ENCODE measurements around the gene SPG21.

The SPG21 gene

DNA sequence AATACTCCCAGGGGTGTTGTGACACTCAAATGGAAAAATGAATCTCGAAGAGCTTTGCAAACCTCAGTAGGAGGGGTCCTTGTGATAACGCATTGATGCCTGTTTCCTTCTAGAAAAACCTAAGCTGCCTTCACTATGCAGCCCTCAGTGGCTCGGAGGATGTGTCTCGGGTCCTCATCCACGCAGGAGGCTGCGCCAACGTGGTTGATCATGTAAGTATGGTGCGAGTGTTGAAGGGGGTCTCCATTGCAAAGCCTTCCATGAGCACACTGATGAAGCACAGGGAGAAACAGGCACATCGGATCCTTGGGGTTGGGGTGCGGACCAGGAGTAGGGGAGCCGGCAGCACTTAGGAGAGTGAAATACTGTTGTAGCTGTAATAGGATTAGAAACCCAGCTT lies 55.7 kb downstream of the SPG21 start:
- no peak for DNase-seq

DNA sequence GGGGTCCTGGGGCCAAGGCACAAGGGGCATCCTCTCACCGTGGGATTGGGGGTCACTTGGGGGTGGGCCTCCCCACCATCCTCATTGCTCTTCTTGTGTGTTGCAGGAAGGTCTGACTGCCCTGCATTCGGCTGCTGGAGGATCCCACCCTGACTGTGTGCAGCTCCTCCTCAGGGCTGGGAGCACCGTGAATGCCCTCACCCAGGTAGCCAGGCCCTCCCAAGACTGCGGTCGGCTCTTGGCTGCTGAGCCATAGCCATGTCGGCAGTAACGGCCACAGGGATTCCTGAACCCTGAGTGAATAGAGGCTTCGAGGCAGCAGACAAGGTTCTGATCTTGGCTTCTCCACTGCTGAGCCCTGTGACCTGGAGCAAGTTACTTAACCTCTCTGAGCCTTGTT lies 58.3 kb downstream of the SPG21 start:
- no peak for DNase-seq

DNA sequence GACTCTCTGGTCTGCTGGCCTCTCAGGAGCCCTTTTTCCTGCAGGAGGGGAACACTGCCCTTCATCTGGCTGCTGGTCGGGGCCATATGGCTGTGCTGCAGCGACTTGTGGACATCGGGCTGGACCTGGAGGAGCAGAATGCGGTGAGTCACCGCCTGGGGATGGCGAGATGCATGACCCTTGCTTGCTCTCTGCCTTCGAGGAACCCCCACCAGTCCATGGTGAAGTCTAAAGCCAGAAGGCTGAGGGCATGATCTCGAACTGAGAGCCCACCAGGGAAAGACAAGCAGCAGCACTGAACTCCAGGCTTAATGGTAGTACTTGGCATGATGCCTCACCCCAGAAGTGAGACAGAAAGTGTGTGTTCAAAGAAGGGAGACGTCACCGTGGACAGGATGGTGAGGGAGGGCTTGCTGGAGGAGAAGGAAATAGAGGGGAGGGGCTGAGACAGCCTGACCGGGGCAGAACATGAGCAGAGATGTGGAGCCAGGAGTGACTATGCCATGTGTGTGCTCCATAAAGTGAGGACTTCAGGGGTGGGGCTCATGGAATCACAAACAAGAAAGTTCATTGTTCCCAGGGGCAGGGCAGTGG lies 58.8 kb downstream of the SPG21 start:
- DNase-seq: no peak

DNA sequence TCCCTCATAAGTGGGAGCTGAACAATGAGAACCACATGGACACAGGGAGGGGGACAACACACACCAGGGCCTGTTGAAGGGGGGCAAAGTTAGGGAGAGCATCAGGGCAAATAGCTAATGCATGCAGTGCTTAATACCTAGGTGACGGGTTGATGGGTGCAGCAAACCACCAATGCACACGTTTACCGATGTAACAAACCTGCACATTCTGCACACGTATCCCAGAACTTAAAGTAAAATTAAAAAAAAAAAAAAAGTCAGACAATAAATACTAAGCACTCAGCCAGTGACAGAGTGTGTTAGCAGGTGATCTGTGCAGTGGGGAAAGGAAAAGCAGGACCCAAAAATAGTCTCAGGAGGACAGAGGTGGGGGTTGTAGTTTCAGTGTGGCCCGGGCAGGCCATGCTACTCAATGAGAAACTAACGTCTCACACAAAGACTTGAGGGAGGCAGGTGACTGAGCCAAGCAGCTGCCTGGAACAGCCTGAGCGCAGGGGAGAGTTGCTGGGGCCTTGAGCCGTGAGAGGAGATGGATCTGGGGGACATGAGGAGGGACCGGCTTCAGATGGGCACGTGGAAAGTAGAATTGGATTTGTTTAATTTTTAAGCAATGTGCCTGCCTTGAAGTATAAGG lies 59.6 kb downstream of the SPG21 start:
- DNase-seq: no peak

DNA sequence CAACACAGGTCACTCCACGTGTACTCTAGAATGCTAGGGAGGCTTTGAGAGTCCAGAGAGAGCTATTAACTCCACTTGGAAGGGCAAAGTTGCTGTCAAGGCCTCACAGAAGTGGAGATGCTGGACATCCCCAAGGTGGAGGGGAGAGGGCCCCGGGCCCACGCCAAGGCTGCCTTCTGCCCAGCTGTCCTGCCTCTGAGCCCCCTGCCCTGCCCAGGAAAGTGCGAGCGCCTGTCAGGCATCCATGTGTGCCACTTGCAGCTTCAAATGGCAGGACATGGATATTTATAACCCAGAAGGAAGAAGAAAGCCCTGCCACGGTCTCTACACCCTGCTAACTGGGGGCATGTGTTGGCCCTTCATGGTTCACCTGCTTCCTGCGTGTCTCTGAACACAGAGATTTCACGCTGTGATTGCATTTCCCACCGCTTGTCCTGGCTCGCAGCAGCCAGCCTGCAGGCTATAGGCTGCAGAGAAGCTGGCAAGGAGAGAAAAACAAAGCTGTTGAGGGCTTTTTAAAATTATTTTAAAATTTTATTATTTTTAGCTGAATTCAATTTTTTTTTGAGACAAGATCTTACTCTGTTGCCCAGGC lies 61.0 kb downstream of the SPG21 start:
- peak; percentile 29 for DNase-seq

DNA sequence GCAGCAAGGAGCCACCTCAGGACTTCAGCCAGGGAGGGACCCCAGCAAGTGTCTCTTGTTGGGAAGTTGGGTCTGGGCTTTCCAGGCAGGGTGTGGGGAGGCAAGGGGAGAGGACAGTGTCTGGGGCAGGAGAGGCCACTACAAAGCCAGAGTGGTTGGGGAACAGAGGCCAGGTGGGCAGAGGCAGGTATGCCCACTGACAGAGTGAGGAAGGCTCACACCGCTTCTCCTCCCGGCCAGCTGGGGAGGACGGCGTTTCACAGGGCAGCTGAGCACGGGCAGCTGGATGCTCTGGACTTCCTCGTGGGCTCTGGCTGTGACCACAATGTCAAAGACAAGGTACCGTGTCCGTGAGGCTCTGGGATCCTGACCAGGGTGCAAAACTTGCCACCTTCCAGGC lies 63.1 kb downstream of the SPG21 start:
- no peak for DNase-seq

DNA sequence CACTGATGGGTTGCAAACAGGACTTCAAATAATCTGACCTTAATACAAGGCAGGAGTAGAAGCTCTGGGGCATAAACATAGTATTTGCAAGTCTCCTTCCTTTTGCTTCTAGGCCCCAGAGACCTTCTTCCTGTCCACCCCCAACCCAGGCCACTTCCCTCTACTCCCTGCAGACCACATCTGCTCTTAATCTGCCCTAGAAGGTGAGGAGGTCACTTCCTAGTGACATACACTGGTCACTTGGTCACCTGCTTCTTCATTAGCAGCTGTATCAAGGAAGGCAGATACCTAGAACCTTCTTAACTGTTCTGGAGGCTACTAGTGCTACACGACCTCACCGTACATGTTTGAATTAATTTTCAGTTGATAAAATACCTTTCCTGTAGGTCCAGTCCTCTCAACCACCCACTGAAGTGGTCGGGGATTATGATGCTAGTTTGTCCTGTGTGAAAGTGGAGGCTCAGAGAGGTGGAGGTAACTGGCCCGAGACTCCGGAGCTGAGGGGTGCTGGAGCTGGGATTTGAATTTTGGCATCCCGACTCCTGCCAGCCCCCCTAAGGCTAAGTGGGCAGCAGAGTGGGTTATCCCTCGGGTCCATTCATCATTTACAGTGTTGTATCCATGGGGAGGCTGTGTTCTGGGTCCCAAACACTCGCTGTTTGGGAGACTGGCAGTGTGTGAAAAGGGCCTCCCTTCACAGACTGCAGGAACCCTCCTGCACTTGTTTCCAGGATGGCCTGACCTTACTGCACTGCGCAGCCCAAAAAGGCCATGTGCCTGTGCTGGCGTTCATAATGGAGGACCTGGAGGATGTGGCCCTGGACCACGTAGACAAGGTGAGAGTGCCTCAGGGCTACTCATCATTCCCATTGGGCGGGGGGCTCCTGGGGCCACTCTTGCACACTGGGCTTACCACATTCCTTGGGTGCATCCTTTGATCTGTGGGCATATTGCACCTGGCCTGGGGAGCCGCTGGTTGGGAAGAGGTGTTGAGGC lies 64.1 kb downstream of the SPG21 start:
- DNase-seq: no peak

DNA sequence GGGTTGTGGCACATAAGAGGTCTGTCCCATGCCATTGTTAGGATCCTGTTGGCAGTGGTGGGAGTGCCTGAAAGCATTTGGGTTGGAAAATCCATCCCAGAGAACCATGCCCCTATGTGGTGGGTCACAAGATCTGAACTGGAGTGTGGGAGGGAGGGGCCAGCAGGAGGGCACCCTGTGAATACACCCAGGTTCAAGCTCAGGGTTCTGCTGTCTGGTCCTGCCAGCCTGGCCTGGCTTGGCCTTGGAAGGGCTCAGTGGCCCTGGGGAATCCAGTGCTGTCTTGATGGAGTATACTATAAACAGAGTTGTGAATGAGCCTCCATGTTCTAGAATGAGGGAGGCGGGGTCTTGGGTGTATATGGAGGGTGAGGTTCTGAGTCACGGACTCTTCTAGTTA lies 66.2 kb downstream of the SPG21 start:
- no peak for DNase-seq

DNA sequence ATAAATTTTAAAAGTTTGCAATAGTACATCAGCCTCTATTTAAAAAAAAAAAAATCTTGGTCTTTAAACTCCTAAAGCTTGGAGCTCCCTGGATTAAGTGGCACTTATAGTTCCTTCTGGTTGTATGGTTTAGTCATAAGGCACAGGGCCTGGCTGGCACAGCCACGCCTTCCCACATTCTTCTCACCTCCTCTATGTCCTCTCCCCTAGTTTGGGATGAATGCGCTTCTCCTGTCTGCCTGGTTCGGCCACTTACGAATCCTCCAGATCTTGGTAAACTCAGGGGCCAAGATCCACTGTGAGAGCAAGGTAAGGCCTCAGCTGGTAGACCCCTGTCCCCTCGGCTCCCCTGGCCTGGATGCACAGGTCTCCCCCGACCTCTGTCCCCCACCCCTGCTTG lies 68.0 kb downstream of the SPG21 start:
- no peak for DNase-seq

DNA sequence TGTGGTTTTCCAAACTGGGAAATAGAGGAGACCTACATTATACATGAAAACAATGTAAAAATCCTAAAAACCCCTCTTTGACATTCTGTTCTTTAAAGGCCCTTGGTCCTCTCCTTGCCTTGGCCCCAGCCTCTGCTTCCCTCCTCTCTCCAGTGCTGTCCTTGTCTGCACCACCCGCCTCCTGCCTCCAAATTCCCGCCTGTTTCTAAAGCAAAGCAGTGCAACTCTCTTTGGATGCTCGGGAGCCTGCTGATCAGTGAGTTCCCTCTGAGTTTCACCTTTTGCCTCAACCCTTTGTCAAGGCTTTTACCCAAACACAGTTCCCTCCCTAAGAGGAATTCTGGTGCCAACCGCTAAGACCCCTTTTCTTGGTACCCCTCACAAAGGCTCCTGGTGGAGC lies 70.0 kb downstream of the SPG21 start:
- DNase-seq: no peak

DNA sequence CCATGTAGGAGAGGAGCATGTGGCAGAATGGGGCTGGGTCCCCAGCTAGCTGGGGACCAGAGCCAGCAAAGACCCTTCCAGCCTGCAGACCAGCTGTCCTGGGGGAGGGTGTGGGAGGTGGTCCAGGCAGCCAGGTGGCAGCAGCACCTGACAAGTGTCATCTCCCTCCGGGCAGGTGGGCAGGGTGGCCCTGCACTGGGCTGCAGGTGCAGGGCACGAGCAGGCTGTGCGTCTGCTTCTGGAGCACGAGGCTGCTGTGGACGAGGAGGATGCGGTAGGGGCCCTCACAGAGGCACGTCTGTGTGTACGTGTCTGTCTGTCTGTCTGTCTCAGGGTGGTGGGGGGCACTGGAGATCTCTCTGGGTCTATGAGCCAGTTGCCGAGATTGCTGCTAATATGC lies 72.5 kb downstream of the SPG21 start:
- no peak for DNase-seq

DNA sequence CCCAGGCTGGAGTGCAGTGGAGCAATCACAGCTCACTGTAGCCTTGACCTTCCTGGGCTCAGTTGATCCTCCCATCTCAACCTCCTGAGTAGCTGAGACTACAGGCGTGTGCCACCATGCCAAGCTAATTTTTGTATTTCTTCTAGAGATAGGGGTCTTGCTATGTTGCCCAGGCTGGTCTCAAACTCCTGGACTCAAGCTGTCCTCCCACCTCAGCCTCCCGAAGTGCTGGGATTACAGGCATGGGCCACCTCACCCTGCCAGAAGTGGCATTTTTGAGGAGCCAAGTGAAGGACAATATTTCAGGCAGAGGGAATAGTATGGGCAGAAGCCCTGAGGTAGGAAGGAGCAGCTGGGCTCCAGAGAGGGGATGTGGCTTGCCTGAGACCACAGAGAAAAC lies 73.3 kb downstream of the SPG21 start:
- DNase-seq: no peak

DNA sequence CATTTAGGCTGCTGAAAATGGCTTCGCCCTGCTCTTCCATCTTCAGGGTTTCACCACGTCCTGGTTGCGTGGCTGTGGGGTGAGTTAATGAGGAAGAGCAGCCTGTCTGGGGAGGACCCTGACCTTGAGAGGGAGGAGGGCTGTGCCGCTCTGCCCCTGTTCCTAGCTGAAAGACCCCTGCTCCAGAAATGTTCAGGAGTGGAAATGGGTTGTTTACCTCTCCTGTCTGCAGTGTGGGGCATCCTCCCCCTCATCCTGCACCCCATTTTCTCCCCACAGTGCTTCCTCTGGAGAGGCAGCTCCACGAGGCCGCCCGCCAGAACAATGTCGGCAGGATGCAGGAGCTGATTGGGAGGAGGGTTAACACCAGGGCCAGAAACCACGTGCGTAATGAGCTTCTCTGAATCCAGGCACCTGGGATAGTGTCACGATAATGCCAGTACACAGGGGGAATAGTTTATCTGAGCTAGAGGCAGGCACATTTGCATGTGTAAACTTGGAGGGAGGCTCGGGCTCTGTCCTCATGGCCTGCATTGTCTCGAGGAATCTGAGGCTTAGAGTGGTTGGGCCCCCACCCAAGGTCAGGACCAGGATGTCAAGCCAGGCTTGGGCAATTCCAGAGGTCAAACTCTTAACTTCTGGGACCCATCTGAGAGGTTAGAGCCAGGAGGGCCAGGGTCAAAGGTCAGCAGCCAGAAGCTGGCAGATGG lies 74.0 kb downstream of the SPG21 start:
- no peak for DNase-seq

All from NCI-H69 (cell line).